Mesendoderm (in vitro differentiated cells): ENCODE results near the gene MAN2A2.

Experiments used
- DNase-seq: peaks from one replicate; pipeline ENCODE4 v3.0.0; 2013
- H2AK5ac ChIP-seq: 2 replicates; pipeline ENCODE4 v1.6.1; 2013; ENCODE audit warnings: low read length, inconsistent platforms
- H2BK120ac ChIP-seq: 2 replicates; pipeline ENCODE4 v1.6.1; 2013; ENCODE audit warnings: low read depth, mild to moderate bottlenecking, low read length, moderate library complexity, mixed read lengths
- H2BK15ac ChIP-seq: replicated peaks from 2 replicates; pipeline ENCODE4 v1.6.1; 2013; ENCODE audit warnings: low read depth, mild to moderate bottlenecking, moderate library complexity
- H2BK5ac ChIP-seq: 2 replicates; pipeline ENCODE4 v1.6.1; 2013; ENCODE audit warnings: low read length, inconsistent platforms
- H3K18ac ChIP-seq: 2 replicates; pipeline ENCODE4 v1.6.1; 2013; ENCODE audit warnings: mild to moderate bottlenecking, low read length, mixed read lengths
- H3K23ac ChIP-seq: one replicate; pipeline ENCODE4 v1.6.1; 2013; ENCODE audit warnings: low read length
- H3K27ac ChIP-seq: 2 replicates; pipeline ENCODE4 v1.5.1; 2013; ENCODE audit warnings: low read depth, mild to moderate bottlenecking, inconsistent platforms, low read length, moderate library complexity
- H3K27me3 ChIP-seq: 2 replicates; pipeline ENCODE4 v1.6.1; 2013; ENCODE audit warnings: low read length, control low read depth, mild to moderate bottlenecking, inconsistent platforms; ENCODE audit not compliant: insufficient read depth, poor library complexity
- H3K36me3 ChIP-seq: 2 replicates; pipeline ENCODE4 v1.6.1; 2013; ENCODE audit warnings: low read length, inconsistent platforms; ENCODE audit not compliant: control insufficient read depth, insufficient read depth
- H3K4ac ChIP-seq: one replicate; pipeline ENCODE4 v1.6.1; 2013; ENCODE audit warnings: low read depth, mild to moderate bottlenecking, low read length, moderate library complexity
- H3K4me1 ChIP-seq: 2 replicates; pipeline ENCODE4 v1.6.1; 2013; ENCODE audit warnings: low read depth, low read length, inconsistent platforms; ENCODE audit not compliant: control insufficient read depth
- H3K4me2 ChIP-seq: 2 replicates; pipeline ENCODE4 v1.6.1; 2013; ENCODE audit warnings: low read length
- H3K4me3 ChIP-seq: 2 replicates; pipeline ENCODE4 v1.5.1; 2013; ENCODE audit warnings: mild to moderate bottlenecking, low read length
- H3K56ac ChIP-seq: one replicate; pipeline ENCODE4 v1.6.1; 2013; ENCODE audit warnings: low read length
- H3K79me1 ChIP-seq: 2 replicates; pipeline ENCODE4 v1.6.1; 2013; ENCODE audit warnings: low read length, inconsistent platforms
- H3K79me2 ChIP-seq: 2 replicates; pipeline ENCODE4 v1.6.1; 2013; ENCODE audit warnings: mild to moderate bottlenecking, low read length; ENCODE audit not compliant: control insufficient read depth, insufficient read depth
- H3K9ac ChIP-seq: 2 replicates; pipeline ENCODE4 v1.6.1; 2013; ENCODE audit warnings: low read length, inconsistent platforms
- H4K5ac ChIP-seq: one replicate; pipeline ENCODE4 v1.6.1; 2013; ENCODE audit warnings: low read length
- H4K8ac ChIP-seq: one replicate; pipeline ENCODE4 v1.6.1; 2013; ENCODE audit warnings: low read depth, mild to moderate bottlenecking, control low read depth, low read length, moderate library complexity
- WGBS: extraction: QIAGEN DNeasy Blood & Tissue Kit; methylation state at CpG from one replicate; pipeline ENCODE4 v1.1.7; 2013; ENCODE audit warnings: low lambda C conversion rate, missing lambda C conversion rate; ENCODE audit not compliant: insufficient coverage; ENCODE audit errors: extremely low coverage; 5-methylcytosine and 5-hydroxymethylcytosine counted together

Gene MAN2A2

DNA sequence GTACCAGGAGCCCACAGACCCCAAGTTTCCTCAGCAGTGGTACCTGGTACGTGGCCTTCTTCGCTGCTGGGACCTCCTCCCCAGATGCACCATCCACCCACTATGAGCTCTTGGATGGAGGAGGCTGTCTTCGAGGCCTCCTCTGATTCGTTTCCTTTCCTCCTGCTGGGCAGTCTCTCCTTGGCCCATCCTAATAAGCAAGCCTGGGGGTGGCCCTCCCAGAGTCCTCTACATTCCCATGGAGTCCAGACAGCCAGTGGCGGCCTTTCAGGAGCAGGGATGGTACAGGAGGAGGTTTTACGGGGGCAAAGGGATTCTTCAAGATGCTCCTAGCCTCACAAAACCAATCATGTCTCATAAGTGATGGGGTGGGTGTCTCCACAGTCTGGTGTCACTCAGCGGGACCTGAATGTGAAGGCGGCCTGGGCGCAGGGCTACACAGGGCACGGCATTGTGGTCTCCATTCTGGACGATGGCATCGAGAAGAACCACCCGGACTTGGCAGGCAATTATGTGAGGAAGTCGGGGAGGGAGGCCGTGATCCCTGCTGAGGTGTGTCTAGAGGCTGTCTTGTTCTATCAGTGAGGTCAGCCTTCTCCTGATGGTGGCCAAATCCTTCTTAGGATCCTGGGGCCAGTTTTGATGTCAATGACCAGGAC, 26.5 kb upstream of the MAN2A2 start:
- Histone ChIP-seq H3K56ac (no peak overlapping the region), H3K23ac (no peak overlapping the region), H4K8ac (no peak overlapping the region), H2BK120ac (no peak overlapping the region), H3K36me3 (peaks cover 11% of the 10 kb centered on the region), H2BK5ac (no peak overlapping the region), H3K79me1 (peaks cover 6% of the 10 kb centered on the region), H3K27ac (no peak overlapping the region), H4K5ac (no peak overlapping the region), H3K4me3 (no peak overlapping the region), H3K9ac (no peak overlapping the region), H3K79me2 (peaks cover 31% of the 10 kb centered on the region), H2BK15ac (no peak overlapping the region), H3K18ac (no peak overlapping the region), H3K4me2 (no peak overlapping the region), H3K4me1 (peaks cover 10% of the 10 kb centered on the region), H3K27me3 (no peaks in the 10 kb centered on the region), H2AK5ac (no peak overlapping the region), H3K4ac (no peak overlapping the region)
- WGBS, result no CpG with 5 or more reads among the region's 15 CpGs
- DNase-seq, result no peak

DNA sequence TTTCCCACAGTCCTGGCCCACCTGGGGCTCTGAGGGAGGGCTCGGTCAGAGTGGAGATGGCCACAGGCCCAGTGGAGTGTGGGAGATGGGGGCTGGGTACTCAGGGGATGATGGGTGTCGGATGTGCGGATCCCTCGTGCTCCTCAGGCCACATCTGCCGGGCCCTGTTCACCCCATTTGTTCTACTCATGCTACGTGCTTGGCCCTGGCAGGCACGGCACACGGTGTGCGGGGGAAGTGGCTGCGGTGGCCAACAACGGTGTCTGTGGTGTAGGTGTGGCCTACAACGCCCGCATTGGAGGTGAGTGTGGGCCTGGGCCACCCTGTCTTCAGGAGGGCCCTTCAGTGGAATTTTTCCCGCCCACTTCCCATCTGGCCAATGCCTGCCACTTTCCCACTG, 25.8 kb upstream of the MAN2A2 start:
- Histone ChIP-seq H3K27me3 (no peaks in the 10 kb centered on the region), H3K27ac (no peak overlapping the region), H3K4me2 (no peak overlapping the region), H4K8ac (no peak overlapping the region), H3K4me3 (no peak overlapping the region), H3K56ac (no peak overlapping the region), H3K79me2 (peaks cover 28% of the 10 kb centered on the region), H2BK15ac (no peak overlapping the region), H3K79me1 (peaks cover 6% of the 10 kb centered on the region), H2BK5ac (no peak overlapping the region), H3K18ac (no peak overlapping the region), H3K4ac (no peak overlapping the region), H3K36me3 (peaks cover 11% of the 10 kb centered on the region), H4K5ac (no peak overlapping the region), H3K4me1 (peaks cover 10% of the 10 kb centered on the region), H2AK5ac (no peak overlapping the region), H3K23ac (no peak overlapping the region), H3K9ac (no peak overlapping the region), H2BK120ac (no peak overlapping the region)
- no CpG with 5 or more reads among the region's 14 CpGs for WGBS
- no peak for DNase-seq

DNA sequence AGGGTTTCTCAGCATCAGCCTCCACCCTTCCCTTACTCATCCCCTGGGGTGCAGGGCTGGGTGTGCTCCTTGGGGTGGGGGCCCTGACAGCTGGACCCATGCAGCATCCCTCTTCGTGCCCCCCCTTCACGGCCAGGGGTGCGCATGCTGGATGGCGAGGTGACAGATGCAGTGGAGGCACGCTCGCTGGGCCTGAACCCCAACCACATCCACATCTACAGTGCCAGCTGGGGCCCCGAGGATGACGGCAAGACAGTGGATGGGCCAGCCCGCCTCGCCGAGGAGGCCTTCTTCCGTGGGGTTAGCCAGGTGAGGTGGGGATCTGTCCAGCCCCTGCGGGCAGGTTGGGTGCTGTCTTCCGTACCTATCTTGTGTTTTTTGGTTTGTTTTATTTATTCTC, 25.1 kb upstream of the MAN2A2 start:
- no peak for DNase-seq
- peaks cover 11% of the 10 kb centered on the region for H3K36me3 ChIP-seq
- H4K5ac ChIP-seq, result no peak overlapping the region
- H3K4me3 ChIP-seq, result no peak overlapping the region
- H3K27ac ChIP-seq, result no peak overlapping the region
- no peak overlapping the region for H3K23ac ChIP-seq
- H4K8ac ChIP-seq, result no peak overlapping the region
- no peak overlapping the region for H3K18ac ChIP-seq
- WGBS, result no CpG with 5 or more reads among the region's 14 CpGs
- H3K56ac ChIP-seq, result no peak overlapping the region
- no peak overlapping the region for H3K4ac ChIP-seq
- no peak overlapping the region for H3K9ac ChIP-seq
- no peak overlapping the region for H2AK5ac ChIP-seq
- peaks cover 9% of the 10 kb centered on the region for H3K4me1 ChIP-seq
- H2BK5ac ChIP-seq, result no peak overlapping the region
- H3K27me3 ChIP-seq, result no peaks in the 10 kb centered on the region
- H3K79me1 ChIP-seq, result peaks cover 4% of the 10 kb centered on the region
- no peak overlapping the region for H2BK120ac ChIP-seq
- peaks cover 21% of the 10 kb centered on the region for H3K79me2 ChIP-seq
- no peak overlapping the region for H2BK15ac ChIP-seq
- H3K4me2 ChIP-seq, result no peak overlapping the region

DNA sequence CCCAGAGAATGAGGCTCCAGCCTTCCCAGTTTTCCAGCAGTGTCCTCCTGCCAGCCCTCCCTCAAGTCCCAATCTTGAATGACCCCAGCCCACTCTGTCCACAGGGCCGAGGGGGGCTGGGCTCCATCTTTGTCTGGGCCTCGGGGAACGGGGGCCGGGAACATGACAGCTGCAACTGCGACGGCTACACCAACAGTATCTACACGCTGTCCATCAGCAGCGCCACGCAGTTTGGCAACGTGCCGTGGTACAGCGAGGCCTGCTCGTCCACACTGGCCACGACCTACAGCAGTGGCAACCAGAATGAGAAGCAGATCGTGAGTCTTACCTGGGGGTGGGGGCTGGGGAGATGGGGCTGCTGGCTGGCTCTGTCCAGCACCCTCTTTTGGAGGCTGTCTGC, 24.4 kb upstream of the MAN2A2 start:
- no peak overlapping the region for H2BK5ac ChIP-seq

DNA sequence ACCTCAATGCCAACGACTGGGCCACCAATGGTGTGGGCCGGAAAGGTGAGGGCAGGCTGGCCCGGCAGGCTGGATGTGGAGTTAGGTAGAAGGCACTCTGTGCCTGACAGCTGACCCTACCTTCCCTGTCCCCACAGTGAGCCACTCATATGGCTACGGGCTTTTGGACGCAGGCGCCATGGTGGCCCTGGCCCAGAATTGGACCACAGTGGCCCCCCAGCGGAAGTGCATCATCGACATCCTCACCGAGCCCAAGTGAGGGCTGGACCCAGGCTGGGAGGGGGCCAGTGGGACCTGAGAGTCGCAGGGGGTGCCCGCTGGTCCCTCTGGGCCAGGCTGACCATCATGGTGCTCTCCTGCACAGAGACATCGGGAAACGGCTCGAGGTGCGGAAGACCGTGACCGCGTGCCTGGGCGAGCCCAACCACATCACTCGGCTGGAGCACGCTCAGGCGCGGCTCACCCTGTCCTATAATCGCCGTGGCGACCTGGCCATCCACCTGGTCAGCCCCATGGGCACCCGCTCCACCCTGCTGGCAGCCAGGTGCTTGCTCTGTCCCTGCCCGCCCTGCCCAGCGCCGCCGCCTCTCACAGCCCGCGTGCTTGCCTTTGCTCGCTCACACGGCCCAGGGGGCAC, 23.3 kb upstream of the MAN2A2 start:
- H3K23ac ChIP-seq, result no peak overlapping the region
- peaks cover 11% of the 10 kb centered on the region for H3K36me3 ChIP-seq
- H3K4me3 ChIP-seq, result no peak overlapping the region
- DNase-seq, result no peak
- H4K5ac ChIP-seq, result no peak overlapping the region
- H3K4me2 ChIP-seq, result no peak overlapping the region
- no peak overlapping the region for H2BK120ac ChIP-seq
- no peak overlapping the region for H3K9ac ChIP-seq
- peaks cover 3% of the 10 kb centered on the region for H3K4me1 ChIP-seq
- no peaks in the 10 kb centered on the region for H3K27me3 ChIP-seq
- H2AK5ac ChIP-seq, result no peak overlapping the region
- no peak overlapping the region for H2BK5ac ChIP-seq
- no peak overlapping the region for H2BK15ac ChIP-seq
- no peak overlapping the region for H3K4ac ChIP-seq
- no peak overlapping the region for H4K8ac ChIP-seq
- H3K18ac ChIP-seq, result no peak overlapping the region
- H3K79me1 ChIP-seq, result no peaks in the 10 kb centered on the region
- no peak overlapping the region for H3K56ac ChIP-seq
- WGBS, result no CpG with 5 or more reads among the region's 35 CpGs
- peaks cover 6% of the 10 kb centered on the region for H3K79me2 ChIP-seq
- no peak overlapping the region for H3K27ac ChIP-seq

More for the DNA sequence above, 24.4 kb upstream of the MAN2A2 start:
- Histone ChIP-seq H3K56ac (no peak overlapping the region), H4K8ac (no peak overlapping the region), H3K27me3 (no peaks in the 10 kb centered on the region), H3K4me1 (peaks cover 4% of the 10 kb centered on the region), H3K4me3 (no peak overlapping the region), H3K4me2 (no peak overlapping the region), H3K4ac (no peak overlapping the region), H4K5ac (no peak overlapping the region), H3K18ac (no peak overlapping the region), H2BK15ac (no peak overlapping the region), H3K36me3 (peaks cover 11% of the 10 kb centered on the region), H3K79me1 (peaks cover 3% of the 10 kb centered on the region), H2AK5ac (no peak overlapping the region), H3K27ac (no peak overlapping the region), H2BK120ac (no peak overlapping the region), H3K79me2 (peaks cover 15% of the 10 kb centered on the region), H3K9ac (no peak overlapping the region), H3K23ac (no peak overlapping the region)
- no peak for DNase-seq
- no CpG with 5 or more reads among the region's 15 CpGs for WGBS
